ENCODE results near the gene HS3ST3A1.

HS3ST3A1 gene

DNA sequence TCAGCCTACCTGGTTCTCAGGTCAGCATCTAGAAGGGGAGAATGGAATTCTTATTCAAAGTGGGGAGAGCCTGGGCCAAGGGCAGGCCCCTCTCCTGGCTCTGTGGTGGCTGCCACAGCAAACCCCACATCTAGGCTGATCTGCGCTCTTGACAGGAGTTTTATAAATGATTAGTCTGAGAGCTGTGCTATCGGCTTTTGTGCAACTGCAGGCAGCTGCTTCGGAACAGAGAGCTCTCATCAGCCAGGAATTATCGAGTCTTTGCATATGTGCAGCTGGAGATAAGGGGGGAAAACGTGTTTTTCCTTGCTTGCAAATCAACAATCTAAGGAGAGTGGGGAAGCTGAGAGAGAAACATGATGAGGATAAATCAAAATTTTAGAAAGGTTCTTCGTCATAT, 91.7 kb downstream of the HS3ST3A1 start:
- H3K79me2 ChIP-seq (ENCODE audit: control insufficient read depth, low read length) = no peaks in the 10 kb centered on the region
- H3F3A ChIP-seq (ENCODE audit: control insufficient read depth, insufficient read depth) = no peaks in the 10 kb centered on the region
- H3K4me2 ChIP-seq (ENCODE audit: low read length) = no peak overlapping the region

GRCh38 chr17:13509527-13509926, 92.2 kb downstream of the HS3ST3A1 start:
- Histone ChIP-seq H3K9me2 (replicated peaks; ENCODE audit: control insufficient read depth, low read length) (no peaks in the 10 kb centered on the region), H3K27me3 (ENCODE audit: control insufficient read depth, low read length) (no peaks in the 10 kb centered on the region), H3K4me1 (ENCODE audit: control insufficient read depth, low read length) (no peaks in the 10 kb centered on the region), H3K79me2 (ENCODE audit: control insufficient read depth, low read length) (no peaks in the 10 kb centered on the region), H3K36me3 (ENCODE audit: control insufficient read depth, low read length) (no peaks in the 10 kb centered on the region), H3K4me2 (ENCODE audit: low read length) (no peak overlapping the region), H3K27ac (ENCODE audit: low read depth, low read length) (no peak overlapping the region), H4K20me1 (ENCODE audit: control insufficient read depth, insufficient read depth, low read depth, low read length) (no peaks in the 10 kb centered on the region), H3K4me3 (ENCODE audit: low read length) (no peak overlapping the region), H3F3A (ENCODE audit: control insufficient read depth, insufficient read depth) (no peaks in the 10 kb centered on the region), H3K9me3 (ENCODE audit: control insufficient read depth, insufficient read depth, low read length) (no peaks in the 10 kb centered on the region)
- TF ChIP-seq, protein P1, sequence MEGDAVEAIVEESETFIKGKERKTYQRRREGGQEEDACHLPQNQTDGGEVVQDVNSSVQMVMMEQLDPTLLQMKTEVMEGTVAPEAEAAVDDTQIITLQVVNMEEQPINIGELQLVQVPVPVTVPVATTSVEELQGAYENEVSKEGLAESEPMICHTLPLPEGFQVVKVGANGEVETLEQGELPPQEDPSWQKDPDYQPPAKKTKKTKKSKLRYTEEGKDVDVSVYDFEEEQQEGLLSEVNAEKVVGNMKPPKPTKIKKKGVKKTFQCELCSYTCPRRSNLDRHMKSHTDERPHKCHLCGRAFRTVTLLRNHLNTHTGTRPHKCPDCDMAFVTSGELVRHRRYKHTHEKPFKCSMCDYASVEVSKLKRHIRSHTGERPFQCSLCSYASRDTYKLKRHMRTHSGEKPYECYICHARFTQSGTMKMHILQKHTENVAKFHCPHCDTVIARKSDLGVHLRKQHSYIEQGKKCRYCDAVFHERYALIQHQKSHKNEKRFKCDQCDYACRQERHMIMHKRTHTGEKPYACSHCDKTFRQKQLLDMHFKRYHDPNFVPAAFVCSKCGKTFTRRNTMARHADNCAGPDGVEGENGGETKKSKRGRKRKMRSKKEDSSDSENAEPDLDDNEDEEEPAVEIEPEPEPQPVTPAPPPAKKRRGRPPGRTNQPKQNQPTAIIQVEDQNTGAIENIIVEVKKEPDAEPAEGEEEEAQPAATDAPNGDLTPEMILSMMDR (IDR thresholded peaks at IDR 0.05; ENCODE audit: low read depth, low read length, poor library complexity, severe bottlenecking) = no peak
- no peak for TF ChIP-seq EZH2phosphoT487 (IDR thresholded peaks at IDR 0.05; ENCODE audit: borderline replicate concordance, low read length)

More for the DNA sequence above, 91.7 kb downstream of the HS3ST3A1 start:
- Histone ChIP-seq H3K27ac (ENCODE audit: low read depth, low read length) (no peak overlapping the region), H3K4me1 (ENCODE audit: control insufficient read depth, low read length) (no peaks in the 10 kb centered on the region), H4K20me1 (ENCODE audit: control insufficient read depth, insufficient read depth, low read depth, low read length) (no peaks in the 10 kb centered on the region), H3K4me3 (ENCODE audit: low read length) (no peak overlapping the region), H3K9me3 (ENCODE audit: control insufficient read depth, insufficient read depth, low read length) (no peaks in the 10 kb centered on the region), H3K36me3 (ENCODE audit: control insufficient read depth, low read length) (no peaks in the 10 kb centered on the region), H3K27me3 (ENCODE audit: control insufficient read depth, low read length) (no peaks in the 10 kb centered on the region), H3K9me2 (replicated peaks; ENCODE audit: control insufficient read depth, low read length) (no peaks in the 10 kb centered on the region)
- TF ChIP-seq EZH2phosphoT487 (IDR thresholded peaks at IDR 0.05; ENCODE audit: borderline replicate concordance, low read length) = no peak
- TF ChIP-seq, protein P1 (IDR thresholded peaks at IDR 0.05; ENCODE audit: low read depth, low read length, poor library complexity, severe bottlenecking) = no peak

DNA sequence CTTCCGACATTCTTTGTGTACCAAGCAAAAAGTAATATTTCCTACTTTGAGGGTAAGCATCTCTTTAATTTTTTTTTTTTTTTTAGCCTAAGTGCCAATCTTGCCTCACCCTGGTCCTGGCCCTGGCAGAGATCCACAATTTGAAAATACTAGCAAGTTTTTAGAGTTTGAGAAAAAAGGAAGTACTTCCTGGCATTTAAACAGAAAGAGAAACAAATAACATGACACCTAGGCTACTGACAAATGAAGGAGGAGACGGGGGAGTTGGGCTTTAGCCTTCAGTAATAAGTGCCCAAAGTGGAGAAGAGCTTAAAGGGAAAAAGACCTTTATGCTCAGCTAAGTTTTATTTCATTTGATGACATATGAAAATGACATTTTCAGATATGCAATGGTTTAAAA, 92.8 kb downstream of the HS3ST3A1 start:
- H3F3A ChIP-seq (ENCODE audit: control insufficient read depth, insufficient read depth) = no peaks in the 10 kb centered on the region

More for the DNA sequence above, 92.8 kb downstream of the HS3ST3A1 start:
- Histone ChIP-seq H3K4me3 (ENCODE audit: low read length) (no peak overlapping the region), H3K27me3 (ENCODE audit: control insufficient read depth, low read length) (no peaks in the 10 kb centered on the region), H3K79me2 (ENCODE audit: control insufficient read depth, low read length) (no peaks in the 10 kb centered on the region), H3K9me2 (replicated peaks; ENCODE audit: control insufficient read depth, low read length) (no peaks in the 10 kb centered on the region), H3K4me1 (ENCODE audit: control insufficient read depth, low read length) (no peaks in the 10 kb centered on the region), H4K20me1 (ENCODE audit: control insufficient read depth, insufficient read depth, low read depth, low read length) (no peaks in the 10 kb centered on the region), H3K27ac (ENCODE audit: low read depth, low read length) (no peak overlapping the region), H3K9me3 (ENCODE audit: control insufficient read depth, insufficient read depth, low read length) (no peaks in the 10 kb centered on the region), H3K36me3 (ENCODE audit: control insufficient read depth, low read length) (no peaks in the 10 kb centered on the region), H3K4me2 (ENCODE audit: low read length) (no peak overlapping the region)
- no peak for TF ChIP-seq EZH2phosphoT487 (IDR thresholded peaks at IDR 0.05; ENCODE audit: borderline replicate concordance, low read length)
- TF ChIP-seq, protein P1 (IDR thresholded peaks at IDR 0.05; ENCODE audit: low read depth, low read length, poor library complexity, severe bottlenecking) = no peak

Data from DOHH2 (cell line).